BLaER1 (cell line): Measurements from ENCODE around the gene MAD1L1.

Experiments
- H3K27ac ChIP-seq: shearing (Covaris generic); formaldehyde crosslinking; 2 replicates; pipeline ENCODE4 v1.8.1; 2022
- H3K27me3 ChIP-seq: shearing (Covaris generic); formaldehyde crosslinking; 2 replicates; pipeline ENCODE4 v1.8.1; 2022
- H3K36me3 ChIP-seq: shearing (Covaris generic); formaldehyde crosslinking; 2 replicates; pipeline ENCODE4 v1.8.1; 2022
- H3K4me1 ChIP-seq: shearing (Covaris generic); formaldehyde crosslinking; 2 replicates; pipeline ENCODE4 v1.8.1; 2022
- H3K4me2 ChIP-seq: shearing (Covaris generic); formaldehyde crosslinking; 2 replicates; pipeline ENCODE4 v1.8.1; 2022
- H3K4me3 ChIP-seq: shearing (Covaris generic); formaldehyde crosslinking; 2 replicates; pipeline ENCODE4 v1.8.1; 2022
- H3K9ac ChIP-seq: shearing (Covaris generic); formaldehyde crosslinking; 2 replicates; pipeline ENCODE4 v1.8.1; 2022
- H3K9me3 ChIP-seq: shearing (Covaris generic); formaldehyde crosslinking; 2 replicates; pipeline ENCODE4 v1.8.1; 2022
- H4K20me1 ChIP-seq: shearing (Covaris generic); formaldehyde crosslinking; 2 replicates; pipeline ENCODE4 v1.8.1; 2022
- Cebpa-rat ChIP-seq: shearing (Covaris generic); IDR thresholded peaks from 2 replicates; pipeline ENCODE4 v1.8.1; 2022

The MAD1L1 gene

GRCh38 chr7:1953199-1954190, 279.2 kb downstream of the MAD1L1 start:
- H3K4me1 ChIP-seq, result peaks cover 46% of the 10 kb centered on the region
- H3K4me3 ChIP-seq, result no peak overlapping the region

GRCh38 chr7:1952781-1953180, 280.0 kb downstream of the MAD1L1 start:
- Histone ChIP-seq H3K27ac (no peak overlapping the region), H4K20me1 (peaks cover 70% of the 10 kb centered on the region), H3K9me3 (no peaks in the 10 kb centered on the region), H3K4me3 (no peak overlapping the region), H3K4me1 (peaks cover 50% of the 10 kb centered on the region), H3K9ac (no peak overlapping the region), H3K4me2 (0 out of 2 replicates have a peak overlapping the region, but pooled peaks have one; percentile 95), H3K27me3 (no peaks in the 10 kb centered on the region), H3K36me3 (peaks cover 80% of the 10 kb centered on the region)
- TF ChIP-seq Cebpa-rat, result no peak

More at GRCh38 chr7:1953199-1954190, 279.2 kb downstream of the MAD1L1 start:
- H3K27ac ChIP-seq, result no peak overlapping the region
- H3K9me3 ChIP-seq, result no peaks in the 10 kb centered on the region
- TF ChIP-seq Cebpa-rat, result no peak
- H4K20me1 ChIP-seq, result peaks cover 75% of the 10 kb centered on the region
- no peak overlapping the region for H3K9ac ChIP-seq
- H3K27me3 ChIP-seq, result no peaks in the 10 kb centered on the region
- peaks cover 82% of the 10 kb centered on the region for H3K36me3 ChIP-seq
- no peak overlapping the region for H3K4me2 ChIP-seq

GRCh38 chr7:1952169-1952760, 280.5 kb downstream of the MAD1L1 start:
- Histone ChIP-seq H3K36me3 (peaks cover 80% of the 10 kb centered on the region), H4K20me1 (peaks cover 70% of the 10 kb centered on the region)

GRCh38 chr7:1951600-1951999, 281.1 kb downstream of the MAD1L1 start:
- Histone ChIP-seq H3K9ac (peak overlapping the region; percentile 67; the same call in 1 of the 2 replicates), H3K4me3 (no peak overlapping the region), H3K4me1 (peaks cover 59% of the 10 kb centered on the region), H3K4me2 (peak overlapping the region; percentile 95), H4K20me1 (peaks cover 70% of the 10 kb centered on the region), H3K27me3 (no peaks in the 10 kb centered on the region), H3K36me3 (peaks cover 80% of the 10 kb centered on the region), H3K9me3 (no peaks in the 10 kb centered on the region), H3K27ac (peak overlapping the region; percentile 85)
- TF ChIP-seq Cebpa-rat, result no peak

More at GRCh38 chr7:1952169-1952760, 280.5 kb downstream of the MAD1L1 start:
- Histone ChIP-seq H3K27ac (peak overlapping the region; percentile 85), H3K27me3 (no peaks in the 10 kb centered on the region), H3K4me1 (peaks cover 52% of the 10 kb centered on the region), H3K4me2 (peak overlapping the region; percentile 95), H3K4me3 (no peak overlapping the region), H3K9me3 (no peaks in the 10 kb centered on the region), H3K9ac (no peak overlapping the region)
- no peak for TF ChIP-seq Cebpa-rat

GRCh38 chr7:1951159-1951536, 281.6 kb downstream of the MAD1L1 start:
- Histone ChIP-seq H3K27ac (peak overlapping the region; percentile 85), H3K4me1 (peaks cover 64% of the 10 kb centered on the region), H3K9ac (peak overlapping the region; percentile 67), H3K27me3 (no peaks in the 10 kb centered on the region), H4K20me1 (peaks cover 70% of the 10 kb centered on the region), H3K9me3 (no peaks in the 10 kb centered on the region), H3K4me3 (peak overlapping the region; percentile 42; the same call in 1 of the 2 replicates), H3K36me3 (peaks cover 80% of the 10 kb centered on the region), H3K4me2 (peak overlapping the region; percentile 95)
- no peak for TF ChIP-seq Cebpa-rat

GRCh38 chr7:1950452-1951158, 282.1 kb downstream of the MAD1L1 start:
- H3K9me3 ChIP-seq, result no peaks in the 10 kb centered on the region
- H3K27me3 ChIP-seq, result no peaks in the 10 kb centered on the region
- H3K27ac ChIP-seq, result peak overlapping the region; percentile 85
- H3K4me2 ChIP-seq, result peak overlapping the region; percentile 95
- TF ChIP-seq Cebpa-rat, result no peak
- peak overlapping the region; percentile 67 for H3K9ac ChIP-seq
- H3K4me1 ChIP-seq, result peaks cover 69% of the 10 kb centered on the region
- H3K36me3 ChIP-seq, result peaks cover 83% of the 10 kb centered on the region
- H4K20me1 ChIP-seq, result peaks cover 74% of the 10 kb centered on the region
- H3K4me3 ChIP-seq, result peak overlapping the region; percentile 42; the same call in 1 of the 2 replicates

- peaks cover 74% of the 10 kb centered on the region for H3K4me1 ChIP-seq
- H3K4me3 ChIP-seq, result no peak overlapping the region
- H3K27me3 ChIP-seq, result no peaks in the 10 kb centered on the region
- peaks cover 76% of the 10 kb centered on the region for H4K20me1 ChIP-seq
- TF ChIP-seq Cebpa-rat, result no peak
- peak overlapping the region; percentile 95 for H3K4me2 ChIP-seq
- peaks cover 84% of the 10 kb centered on the region for H3K36me3 ChIP-seq
- H3K27ac ChIP-seq, result peak overlapping the region; percentile 85
- no peaks in the 10 kb centered on the region for H3K9me3 ChIP-seq
- H3K9ac ChIP-seq, result peak overlapping the region; percentile 67; the same call in 1 of the 2 replicates
Observed at GRCh38 chr7:1950066-1950451, 282.7 kb downstream of the MAD1L1 start.

GRCh38 chr7:1949681-1950055, 283.1 kb downstream of the MAD1L1 start:
- Histone ChIP-seq H3K36me3 (peaks cover 84% of the 10 kb centered on the region), H3K27me3 (no peaks in the 10 kb centered on the region), H3K4me2 (peak overlapping the region; percentile 95), H3K27ac (peak overlapping the region; percentile 85), H3K4me3 (no peak overlapping the region), H4K20me1 (peaks cover 77% of the 10 kb centered on the region), H3K4me1 (peaks cover 78% of the 10 kb centered on the region), H3K9me3 (no peaks in the 10 kb centered on the region), H3K9ac (peak overlapping the region; percentile 40; the same call in 1 of the 2 replicates)
- no peak for TF ChIP-seq Cebpa-rat

GRCh38 chr7:1948887-1949680, 283.7 kb downstream of the MAD1L1 start:
- peaks cover 80% of the 10 kb centered on the region for H3K36me3 ChIP-seq
- H3K27ac ChIP-seq, result peak overlapping the region; percentile 85
- H3K9ac ChIP-seq, result 0 out of 2 replicates have a peak overlapping the region, but pooled peaks have one; percentile 40
- H4K20me1 ChIP-seq, result peaks cover 75% of the 10 kb centered on the region
- peaks cover 84% of the 10 kb centered on the region for H3K4me1 ChIP-seq
- peak overlapping the region; percentile 95 for H3K4me2 ChIP-seq
- H3K27me3 ChIP-seq, result no peaks in the 10 kb centered on the region
- TF ChIP-seq Cebpa-rat, result no peak
- H3K4me3 ChIP-seq, result no peak overlapping the region
- H3K9me3 ChIP-seq, result no peaks in the 10 kb centered on the region
